LNCaP clone FGC (cell line): Measurements from ENCODE around the gene TSHR.
"Not testable (repeated sequence)": the region's sequence is repeated elsewhere in the genome, so short reads cannot be mapped to it uniquely, and the experiment has no call there.

Source experiments
- DNase-seq: peaks from one replicate; pipeline ENCODE4 v3.0.0-alpha.2; 2011; ENCODE audit warnings: low read depth
- H3K4me3 ChIP-seq: 2 replicates; pipeline ENCODE4 v1.5.1; 2011; ENCODE audit warnings: mild to moderate bottlenecking, low read depth, low read length, control low read depth
- TF ChIP-seq, protein P1 (sequence below): IDR thresholded peaks from 2 replicates; pipeline ENCODE4 v1.5.1; 2012; ENCODE audit warnings: mild to moderate bottlenecking; ENCODE audit not compliant: control insufficient read depth, insufficient read depth; ENCODE audit errors: extremely low read depth

TSHR gene

GRCh38 chr14:81105961-81106360, 150.5 kb downstream of the TSHR start:
- DNase-seq, result no peak
- TF ChIP-seq, protein P1, sequence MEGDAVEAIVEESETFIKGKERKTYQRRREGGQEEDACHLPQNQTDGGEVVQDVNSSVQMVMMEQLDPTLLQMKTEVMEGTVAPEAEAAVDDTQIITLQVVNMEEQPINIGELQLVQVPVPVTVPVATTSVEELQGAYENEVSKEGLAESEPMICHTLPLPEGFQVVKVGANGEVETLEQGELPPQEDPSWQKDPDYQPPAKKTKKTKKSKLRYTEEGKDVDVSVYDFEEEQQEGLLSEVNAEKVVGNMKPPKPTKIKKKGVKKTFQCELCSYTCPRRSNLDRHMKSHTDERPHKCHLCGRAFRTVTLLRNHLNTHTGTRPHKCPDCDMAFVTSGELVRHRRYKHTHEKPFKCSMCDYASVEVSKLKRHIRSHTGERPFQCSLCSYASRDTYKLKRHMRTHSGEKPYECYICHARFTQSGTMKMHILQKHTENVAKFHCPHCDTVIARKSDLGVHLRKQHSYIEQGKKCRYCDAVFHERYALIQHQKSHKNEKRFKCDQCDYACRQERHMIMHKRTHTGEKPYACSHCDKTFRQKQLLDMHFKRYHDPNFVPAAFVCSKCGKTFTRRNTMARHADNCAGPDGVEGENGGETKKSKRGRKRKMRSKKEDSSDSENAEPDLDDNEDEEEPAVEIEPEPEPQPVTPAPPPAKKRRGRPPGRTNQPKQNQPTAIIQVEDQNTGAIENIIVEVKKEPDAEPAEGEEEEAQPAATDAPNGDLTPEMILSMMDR, result no peak
- no peak overlapping the region for H3K4me3 ChIP-seq

- no peak for DNase-seq
- H3K4me3 ChIP-seq, result no peak overlapping the region
These were observed 154.8 kb downstream of the TSHR start for GRCh38 chr14:81110186-81110585.

GRCh38 chr14:81113176-81113575, 157.8 kb downstream of the TSHR start:
- DNase-seq, result no peak
- TF ChIP-seq, protein P1, result no peak
- no peak overlapping the region for H3K4me3 ChIP-seq

More at GRCh38 chr14:81110186-81110585, 154.8 kb downstream of the TSHR start:
- TF ChIP-seq, protein P1, result no peak

DNA sequence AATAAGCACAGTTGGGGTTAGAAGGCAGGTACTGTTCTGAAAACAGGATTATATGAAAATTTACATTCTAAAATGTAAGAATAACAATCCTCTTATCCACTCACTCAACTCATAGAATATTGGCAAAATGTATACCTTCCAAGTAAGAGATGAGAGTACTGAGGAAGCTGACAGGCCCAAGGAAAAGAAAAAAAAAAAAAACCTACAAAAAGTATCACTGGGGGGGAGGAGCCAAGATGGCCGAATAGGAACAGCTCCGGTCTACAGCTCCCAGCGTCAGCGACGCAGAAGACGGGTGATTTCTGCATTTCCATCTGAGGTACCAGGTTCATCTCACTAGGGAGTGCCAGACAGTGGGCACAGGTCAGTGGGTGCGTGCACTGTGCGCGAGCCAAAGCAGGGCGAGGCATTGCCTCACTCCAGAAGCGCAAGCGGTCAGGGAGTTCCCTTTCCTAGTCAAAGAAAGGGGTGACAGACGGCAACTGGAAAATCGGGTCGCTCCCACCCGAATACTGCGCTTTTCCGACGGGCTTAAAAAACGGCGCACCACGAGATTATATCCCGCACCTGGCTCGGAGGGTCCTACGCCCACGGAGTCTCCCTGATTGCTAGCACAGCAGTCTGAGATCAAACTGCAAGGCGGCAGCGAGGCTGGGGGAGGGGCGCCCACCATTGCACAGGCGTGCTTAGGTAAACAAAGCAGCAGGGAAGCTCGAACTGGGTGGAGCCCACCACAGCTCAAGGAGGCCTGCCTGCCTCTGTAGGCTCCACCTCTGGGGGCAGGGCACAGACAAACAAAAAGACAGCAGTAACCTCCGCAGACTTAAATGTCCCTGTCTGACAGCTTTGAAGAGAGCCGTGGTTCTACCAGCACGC, 158.8 kb downstream of the TSHR start:
- not testable (repeated sequence) for DNase-seq

DNA sequence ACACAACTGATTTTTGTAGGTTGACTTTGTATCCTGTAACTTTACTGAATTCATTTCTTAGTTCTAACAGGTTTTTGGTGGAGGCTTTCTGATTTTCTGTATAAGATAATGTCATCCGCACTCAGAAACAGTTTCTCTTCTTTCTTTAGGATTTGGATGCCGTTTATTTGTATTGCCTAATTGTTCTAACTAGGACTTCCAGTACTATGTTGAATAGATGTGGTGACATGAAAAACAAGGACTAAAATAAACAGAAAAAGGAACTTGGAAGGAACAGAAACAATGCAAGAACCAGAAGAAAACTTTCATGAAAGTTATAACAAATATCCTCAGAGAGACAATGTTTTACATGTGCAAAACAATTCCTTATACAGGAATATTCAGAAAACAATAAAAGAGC, 165.1 kb downstream of the TSHR start:
- H3K4me3 ChIP-seq, result no peak overlapping the region
- TF ChIP-seq, protein P1, result no peak
- no peak for DNase-seq

More for the DNA sequence above, 158.8 kb downstream of the TSHR start:
- not testable (repeated sequence) for H3K4me3 ChIP-seq

- TF ChIP-seq, protein P1, result no peak
- no peak overlapping the region for H3K4me3 ChIP-seq
- no peak for DNase-seq
These were observed 166.9 kb downstream of the TSHR start for GRCh38 chr14:81122326-81122725.

DNA sequence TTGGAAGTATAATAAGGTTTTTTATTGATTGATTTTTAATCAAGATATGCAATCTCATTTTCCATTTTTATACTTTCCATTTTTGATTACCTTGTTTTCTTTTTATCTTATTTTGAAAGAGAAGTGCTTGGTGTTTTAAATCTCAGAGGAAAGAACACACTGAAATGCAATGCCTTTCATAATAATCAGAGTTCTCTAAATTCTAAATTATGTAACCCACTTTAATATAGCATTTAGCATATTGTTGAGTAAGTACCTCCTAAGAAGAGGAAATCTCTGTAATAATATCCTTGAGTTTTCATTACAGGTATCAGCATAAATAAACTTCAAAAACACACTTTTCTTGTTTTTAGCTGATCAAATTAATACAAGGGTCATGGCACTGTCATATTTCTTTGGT, 168.4 kb downstream of the TSHR start:
- TF ChIP-seq, protein P1, result no peak
- no peak overlapping the region for H3K4me3 ChIP-seq
- no peak for DNase-seq
